Upper lobe of left lung (tissue), 6 donors: Measurements from ENCODE around the gene PPM1E. TPM values are rescaled to one million over a fixed set of nuclear protein-coding genes. Genes with fewer than 3 reads are reported as not detected.
A peak's percentile ranks its signal among the peaks of the same experiment; 100 is the strongest.
"Not testable (repeated sequence)": the region's sequence is repeated elsewhere in the genome, so short reads cannot be mapped to it uniquely, and the experiment has no call there.

Source experiments
- ATAC-seq, 2 donors: fragments of 200-7000 bp; cut with Tn5 transposase; one replicate each; pipeline ENCODE4 v1.9.1; 2022; ENCODE audit warnings: mild to moderate bottlenecking in 2 of 2, moderate library complexity in 2 of 2; ENCODE audit not compliant: low FRiP score in 2 of 2
- DNase-seq, 2 donors: peaks; one replicate each; pipeline ENCODE4 v3.0.0-alpha.2; 2019 to 2020
- H3K27ac ChIP-seq, 4 donors: fragments of 200-600 bp; sonication (generic); one replicate each; pipeline ENCODE4 v1.5.1; 2016 to 2019
- H3K27me3 ChIP-seq, 4 donors: fragments of 200-600 bp; sonication (generic); one replicate each; pipeline ENCODE4 v1.5.1; 2017 to 2019
- H3K36me3 ChIP-seq, 4 donors: fragments of 200-600 bp; sonication (generic); one replicate each; pipeline ENCODE4 v1.5.1; 2016 to 2019
- H3K4me1 ChIP-seq, 4 donors: fragments of 200-600 bp; sonication (generic); one replicate each; pipeline ENCODE4 v1.5.1; 2018 to 2019
- H3K4me3 ChIP-seq, 4 donors: fragments of 200-600 bp; sonication (generic); one replicate each; pipeline ENCODE4 v1.5.1; 2017 to 2019; ENCODE audit warnings: mild to moderate bottlenecking in 2 of 4, moderate library complexity in 1 of 4
- H3K9me3 ChIP-seq, 4 donors: fragments of 200-600 bp; sonication (generic); one replicate each; pipeline ENCODE4 v1.5.1; 2018 to 2019
- EP300 ChIP-seq, 4 donors: sonication (generic); formaldehyde crosslinking; IDR thresholded peaks; one replicate each; pipeline ENCODE4 v1.5.1; 2017; ENCODE audit warnings: antibody characterized with exemption in 4 of 4, control low read depth in 2 of 4
- POLR2A ChIP-seq, 4 donors: fragments of 450-650 bp; IDR thresholded peaks; one replicate each; pipeline ENCODE4 v1.5.1; 2016 to 2017; ENCODE audit warnings: antibody characterized with exemption in 4 of 4, mild to moderate bottlenecking in 2 of 4
- POLR2AphosphoS5 ChIP-seq, 2 donors: sonication (generic); formaldehyde crosslinking; IDR thresholded peaks; one replicate each; pipeline ENCODE4 v1.5.1; 2017; ENCODE audit warnings: antibody characterized with exemption in 2 of 2
- WGBS, 2 donors: methylation state at CpG; one replicate each; pipeline ENCODE4 v1.1.5; 2017 to 2018; 5-methylcytosine and 5-hydroxymethylcytosine counted together
- total RNA-seq, 6 donors: library from RNA; depleted of rRNA in 4 of 6; stranded (reverse); fragments of >200 nt in 4 of 6; gene quantifications; one replicate each; pipeline versions ENCODE4 v1.1.0 to v1.2.1, GENCODE V29; 2016 to 2021
- TF ChIP-seq, protein P1 (sequence below), 6 experiments: fragments of 450-650 bp in 4 of 6; fragments of 200-600 bp in 2 of 6; sonication (generic) in 2 of 6; IDR thresholded peaks; one replicate each; pipeline ENCODE4 v1.5.1; 2016 to 2019; ENCODE audit warnings: antibody characterized with exemption in 6 of 6
- donor health status: DM: no; HTN: no; CAD: no; lungs with moderate emphysema.
- donor health status: DM: no; HTN: yes; CAD: no; lungs with severe emphysema.

PPM1E gene
- total RNA-seq, 6 donors from 2014 or later: under 0.01 to 0.76 (median 0.18) TPM

DNA sequence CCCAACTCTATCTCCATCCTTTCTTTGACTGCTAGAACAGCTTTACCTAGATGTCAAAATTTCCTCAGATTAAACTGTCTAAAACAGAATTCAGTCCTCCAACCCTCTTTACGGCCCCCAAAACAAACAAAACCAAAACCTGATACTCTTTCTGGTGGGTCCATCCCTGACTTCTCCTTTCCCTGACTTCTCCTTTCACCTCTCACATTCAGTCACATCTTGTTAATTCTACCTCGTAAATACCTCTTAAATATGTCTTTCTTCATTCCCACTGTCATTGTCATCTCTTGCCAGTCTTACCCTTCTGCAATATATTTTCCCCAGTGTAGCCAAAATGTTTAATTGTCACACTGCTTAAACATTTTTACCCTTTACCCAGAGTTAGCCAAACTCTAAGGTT is 4.6 kb downstream of the PPM1E start:
- H3K36me3 ChIP-seq: no peaks in the 10 kb centered on the region
- no peak for ATAC-seq
- H3K27me3 ChIP-seq: peaks cover 0 to 26% (median 15%) of the 10 kb centered on the region in 4 donors
- DNase-seq: no peak
- H3K27ac ChIP-seq: no peak overlapping the region
- TF ChIP-seq EP300 (IDR thresholded peaks at IDR 0.05): no peak
- TF ChIP-seq POLR2A (IDR thresholded peaks at IDR 0.05): no peak
- TF ChIP-seq POLR2AphosphoS5 (IDR thresholded peaks at IDR 0.05): no peak
- TF ChIP-seq, protein P1, sequence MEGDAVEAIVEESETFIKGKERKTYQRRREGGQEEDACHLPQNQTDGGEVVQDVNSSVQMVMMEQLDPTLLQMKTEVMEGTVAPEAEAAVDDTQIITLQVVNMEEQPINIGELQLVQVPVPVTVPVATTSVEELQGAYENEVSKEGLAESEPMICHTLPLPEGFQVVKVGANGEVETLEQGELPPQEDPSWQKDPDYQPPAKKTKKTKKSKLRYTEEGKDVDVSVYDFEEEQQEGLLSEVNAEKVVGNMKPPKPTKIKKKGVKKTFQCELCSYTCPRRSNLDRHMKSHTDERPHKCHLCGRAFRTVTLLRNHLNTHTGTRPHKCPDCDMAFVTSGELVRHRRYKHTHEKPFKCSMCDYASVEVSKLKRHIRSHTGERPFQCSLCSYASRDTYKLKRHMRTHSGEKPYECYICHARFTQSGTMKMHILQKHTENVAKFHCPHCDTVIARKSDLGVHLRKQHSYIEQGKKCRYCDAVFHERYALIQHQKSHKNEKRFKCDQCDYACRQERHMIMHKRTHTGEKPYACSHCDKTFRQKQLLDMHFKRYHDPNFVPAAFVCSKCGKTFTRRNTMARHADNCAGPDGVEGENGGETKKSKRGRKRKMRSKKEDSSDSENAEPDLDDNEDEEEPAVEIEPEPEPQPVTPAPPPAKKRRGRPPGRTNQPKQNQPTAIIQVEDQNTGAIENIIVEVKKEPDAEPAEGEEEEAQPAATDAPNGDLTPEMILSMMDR (IDR thresholded peaks at IDR 0.05): no peak
- WGBS, 2 donors: 72 to 76% methylated on average over 2 of the region's 2 CpGs
- no peak overlapping the region for H3K4me3 ChIP-seq
- H3K9me3 ChIP-seq: no peaks in the 10 kb centered on the region
- H3K4me1 ChIP-seq: peaks cover 14 to 20% (median 18%) of the 10 kb centered on the region in 4 donors

DNA sequence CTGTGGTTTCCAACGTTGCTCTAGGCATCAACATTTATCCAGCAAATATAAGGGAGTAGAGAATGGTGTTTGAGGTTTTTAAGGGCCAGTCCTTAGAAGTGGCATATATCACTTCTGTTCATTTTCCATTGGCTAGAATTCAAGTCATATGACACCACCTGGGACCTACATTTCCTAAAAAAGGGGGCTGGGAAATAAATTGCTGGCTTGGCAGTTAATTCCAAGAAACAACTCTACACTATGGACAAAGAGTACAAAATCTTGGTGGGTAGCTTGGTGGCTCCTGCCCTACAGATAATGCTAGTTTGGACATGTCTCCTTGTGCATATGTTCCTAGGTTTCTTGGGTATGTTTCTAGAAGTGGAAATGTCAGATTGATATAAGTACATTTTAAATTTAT is 7.6 kb downstream of the PPM1E start:
- Histone ChIP-seq H3K27me3 (no peaks in the 10 kb centered on the region), H3K9me3 (no peaks in the 10 kb centered on the region), H3K36me3 (no peaks in the 10 kb centered on the region), H3K27ac (no peak overlapping the region), H3K4me1 (no peaks in the 10 kb centered on the region), H3K4me3 (no peak overlapping the region)
- ATAC-seq (no peak), DNase-seq (no peak)
- TF ChIP-seq POLR2AphosphoS5 (IDR thresholded peaks at IDR 0.05) (no peak), POLR2A (IDR thresholded peaks at IDR 0.05) (no peak), EP300 (IDR thresholded peaks at IDR 0.05) (no peak)
- TF ChIP-seq, protein P1 (IDR thresholded peaks at IDR 0.05): no peak
- WGBS, 2 donors: 35 to 60% methylated on average over 1 of the region's 1 CpG

DNA sequence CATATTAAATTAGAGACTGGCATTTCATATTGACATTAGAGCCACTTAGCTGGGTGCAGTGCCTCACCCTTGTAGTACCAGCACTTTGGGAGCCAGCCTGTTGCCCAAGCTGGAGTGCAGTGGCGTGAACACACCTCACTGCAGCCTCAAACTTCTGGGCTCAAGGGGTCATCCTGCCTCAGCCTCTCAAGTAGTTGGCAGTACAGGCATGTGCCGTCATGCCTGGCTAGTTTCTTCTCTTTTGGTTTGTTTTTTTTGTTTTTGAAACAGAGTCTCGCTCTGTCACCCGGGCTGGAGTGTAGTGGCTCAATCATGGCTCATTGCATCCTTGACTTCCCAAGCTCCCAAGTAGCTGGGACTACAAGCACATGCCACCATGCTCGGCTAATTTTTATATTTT is 8.7 kb downstream of the PPM1E start:
- no peak for ATAC-seq
- WGBS, 2 donors: 70 to 81% methylated on average over 5 of the region's 5 CpGs

DNA sequence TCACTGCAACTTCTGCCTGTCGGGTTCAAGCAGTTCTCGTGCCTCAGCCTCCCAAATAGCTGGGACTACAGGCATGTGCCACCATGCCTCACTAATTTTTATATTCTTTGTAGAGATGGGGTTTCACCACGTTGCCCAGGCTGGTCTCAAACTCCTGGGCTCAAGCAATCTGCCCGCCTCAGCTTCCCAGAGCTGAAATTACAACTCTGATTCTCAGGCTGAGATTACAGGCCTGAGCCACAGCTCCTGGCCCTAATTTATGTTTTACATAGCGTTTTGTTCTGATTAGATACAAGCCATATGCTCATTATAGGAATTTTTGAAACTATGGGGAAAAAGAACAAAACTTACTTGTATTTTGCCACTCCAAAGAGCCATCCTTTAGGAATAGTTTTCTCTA is 22.8 kb downstream of the PPM1E start:
- not testable (repeated sequence) for ATAC-seq, H3K36me3 ChIP-seq, H3K27ac ChIP-seq, H3K27me3 ChIP-seq, DNase-seq, H3K9me3 ChIP-seq, H3K4me1 ChIP-seq, H3K4me3 ChIP-seq
- WGBS, 2 donors: 75 to 87% methylated on average over 5 of the region's 5 CpGs

More for the DNA sequence above, 8.7 kb downstream of the PPM1E start:
- DNase-seq: peak in 1 of 2 donors; percentile 66
- H3K4me3 ChIP-seq: no peak overlapping the region
- TF ChIP-seq POLR2AphosphoS5 (IDR thresholded peaks at IDR 0.05): no peak
- TF ChIP-seq POLR2A (IDR thresholded peaks at IDR 0.05): no peak
- H3K36me3 ChIP-seq: no peaks in the 10 kb centered on the region
- H3K9me3 ChIP-seq: no peaks in the 10 kb centered on the region
- H3K27ac ChIP-seq: no peak overlapping the region
- no peaks in the 10 kb centered on the region for H3K4me1 ChIP-seq
- no peaks in the 10 kb centered on the region for H3K27me3 ChIP-seq

DNA sequence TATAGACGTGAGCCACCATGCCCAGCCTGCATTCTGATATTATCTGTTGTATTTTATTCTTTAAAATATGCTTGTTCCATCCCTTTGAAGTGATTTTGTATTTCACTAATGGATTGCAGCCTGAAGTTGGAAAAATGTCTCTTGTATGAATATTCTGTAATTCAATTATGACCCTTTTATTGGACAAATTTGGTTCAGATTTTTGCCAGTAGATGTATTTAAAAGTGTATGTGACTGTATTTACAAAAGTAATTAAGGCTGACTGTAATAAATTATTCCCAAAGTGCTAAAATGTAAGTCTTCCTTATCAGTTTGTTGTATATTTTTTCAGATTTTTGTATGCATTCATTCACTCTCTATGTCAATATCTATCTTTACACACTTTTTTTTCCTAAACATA is 23.8 kb downstream of the PPM1E start:
- DNase-seq: no peak
- Histone ChIP-seq H3K4me3 (no peak overlapping the region), H3K36me3 (no peaks in the 10 kb centered on the region), H3K4me1 (no peaks in the 10 kb centered on the region), H3K27me3 (no peaks in the 10 kb centered on the region), H3K27ac (no peak overlapping the region), H3K9me3 (no peaks in the 10 kb centered on the region)
- no peak for ATAC-seq
- TF ChIP-seq EP300 (IDR thresholded peaks at IDR 0.05) (no peak), POLR2AphosphoS5 (IDR thresholded peaks at IDR 0.05) (no peak), POLR2A (IDR thresholded peaks at IDR 0.05) (no peak)
- TF ChIP-seq, protein P1 (IDR thresholded peaks at IDR 0.05): no peak
- 56 to 59% methylated on average over 1 of the region's 1 CpG for WGBS, 2 donors

DNA sequence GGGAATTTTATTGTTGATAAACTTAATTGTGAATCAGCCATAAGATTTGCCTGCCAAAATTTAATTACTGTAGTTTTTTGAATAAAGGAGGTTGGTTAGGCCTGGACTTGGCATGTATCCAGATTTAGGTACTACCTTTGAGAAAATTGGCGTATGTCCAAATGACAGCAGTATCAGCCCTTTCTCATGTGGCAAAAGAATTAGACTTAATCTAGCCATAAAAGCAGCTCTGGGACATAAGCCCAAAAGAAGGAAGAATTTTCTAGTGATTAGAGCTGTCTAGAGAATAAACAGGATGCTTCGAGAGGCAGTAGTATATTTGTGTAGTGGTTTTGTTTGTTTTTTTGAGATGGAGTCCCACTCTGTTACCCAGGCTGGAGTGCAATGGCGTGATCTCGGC is 27.7 kb downstream of the PPM1E start:
- no peak for TF ChIP-seq POLR2AphosphoS5 (IDR thresholded peaks at IDR 0.05)
- no peak for TF ChIP-seq EP300 (IDR thresholded peaks at IDR 0.05)
- TF ChIP-seq, protein P1 (IDR thresholded peaks at IDR 0.05): no peak
- no peak for TF ChIP-seq POLR2A (IDR thresholded peaks at IDR 0.05)
- Histone ChIP-seq H3K9me3 (no peaks in the 10 kb centered on the region), H3K27me3 (no peaks in the 10 kb centered on the region), H3K4me1 (no peaks in the 10 kb centered on the region), H3K4me3 (no peak overlapping the region), H3K36me3 (no peaks in the 10 kb centered on the region), H3K27ac (no peak overlapping the region)
- WGBS, 2 donors: 74 to 76% methylated on average over 4 of the region's 4 CpGs
- DNase-seq (no peak), ATAC-seq (no peak)
